GM23338 (cell line): ENCODE results near the gene GDPD5. TPM values are rescaled to one million over a fixed set of nuclear protein-coding genes. Genes with fewer than 3 reads are reported as not detected.

ENCODE experiments used
- ATAC-seq: fragments of 200-7000 bp; cut with Tn5 transposase; 3 replicates; pipeline ENCODE4 v1.9.1; 2020
- DNase-seq: peaks from one replicate; pipeline ENCODE4 v3.0.0-alpha.2; 2015; ENCODE audit warnings: low spot score
- H2AFZ ChIP-seq: fragments of 200-600 bp; sonication (generic); 2 replicates; pipeline ENCODE4 v1.8.0; 2016; ENCODE audit warnings: antibody characterized with exemption, mild to moderate bottlenecking, moderate library complexity
- H3F3A ChIP-seq: fragments of 200-600 bp; sonication (generic); replicated peaks from 2 replicates; pipeline ENCODE4 v1.8.0; 2017; ENCODE audit warnings: antibody characterized with exemption, mixed run types, low read depth
- H3K27ac ChIP-seq: fragments of 200-600 bp; sonication (generic); 2 replicates; pipeline ENCODE4 v1.6.1; 2016; ENCODE audit warnings: low read depth
- H3K27me3 ChIP-seq: fragments of 200-600 bp; sonication (generic); 2 replicates; pipeline ENCODE4 v1.8.0; 2016; ENCODE audit warnings: mild to moderate bottlenecking, mixed run types, moderate library complexity; ENCODE audit not compliant: insufficient read depth
- H3K36me3 ChIP-seq: fragments of 200-600 bp; sonication (generic); 2 replicates; pipeline ENCODE4 v1.8.0; 2016; ENCODE audit warnings: mild to moderate bottlenecking; ENCODE audit not compliant: insufficient read depth
- H3K4me1 ChIP-seq: fragments of 200-600 bp; sonication (generic); 2 replicates; pipeline ENCODE4 v1.8.0; 2016; ENCODE audit warnings: mild to moderate bottlenecking, moderate library complexity; ENCODE audit not compliant: insufficient read depth
- H3K4me2 ChIP-seq: fragments of 200-600 bp; sonication (generic); 2 replicates; pipeline ENCODE4 v1.7.1; 2017; ENCODE audit warnings: mixed run types
- H3K4me3 ChIP-seq: fragments of 200-600 bp; sonication (generic); 2 replicates; pipeline ENCODE4 v1.6.1; 2016; ENCODE audit warnings: mixed run types
- H3K79me2 ChIP-seq: fragments of 200-600 bp; sonication (generic); replicated peaks from 2 replicates; pipeline ENCODE4 v1.8.0; 2017; ENCODE audit warnings: mild to moderate bottlenecking; ENCODE audit not compliant: insufficient read depth
- H3K9me2 ChIP-seq: fragments of 200-600 bp; sonication (generic); 2 replicates; pipeline ENCODE4 v1.8.0; 2017; ENCODE audit not compliant: insufficient read depth
- H4K20me1 ChIP-seq: fragments of 200-600 bp; sonication (generic); replicated peaks from 2 replicates; pipeline ENCODE4 v1.8.0; 2017; ENCODE audit warnings: mild to moderate bottlenecking; ENCODE audit not compliant: insufficient read depth
- H3K27ac Mint-ChIP-seq: 2 replicates; pipeline ENCODE4 v1.8.0; 2020; ENCODE audit warnings: inconsistent platforms, mild to moderate bottlenecking, moderate library complexity, mixed read lengths
- H3K27me3 Mint-ChIP-seq: 3 replicates; pipeline ENCODE4 v1.8.0; 2022; ENCODE audit warnings: low read depth, mild to moderate bottlenecking, moderate library complexity, mixed read lengths, inconsistent platforms; ENCODE audit not compliant: insufficient read depth, poor library complexity
- H3K36me3 Mint-ChIP-seq: 3 replicates; pipeline ENCODE4 v1.8.0; 2021; ENCODE audit warnings: low read depth, mild to moderate bottlenecking, inconsistent platforms, moderate library complexity, mixed read lengths
- H3K4me1 Mint-ChIP-seq: 3 replicates; pipeline ENCODE4 v1.8.0; 2020; ENCODE audit warnings: mild to moderate bottlenecking, inconsistent platforms, mixed read lengths
- H3K4me3 Mint-ChIP-seq: 3 replicates; pipeline ENCODE4 v1.8.0; 2021; ENCODE audit warnings: moderate library complexity, mild to moderate bottlenecking, inconsistent platforms, mixed read lengths
- H3K9me3 Mint-ChIP-seq: 3 replicates; pipeline ENCODE4 v1.8.0; 2020; ENCODE audit warnings: moderate library complexity, mild to moderate bottlenecking, inconsistent platforms, mixed read lengths
- CREB1 ChIP-seq: fragments of 250-450 bp; sonication (Bioruptor Pico); IDR thresholded peaks from 2 replicates; pipeline ENCODE4 v1.5.0; 2020; ENCODE audit warnings: low read depth, mild to moderate bottlenecking, moderate library complexity
- ETS1 ChIP-seq: IDR thresholded peaks from 2 replicates; pipeline ENCODE4 v1.6.1; 2016; ENCODE audit warnings: antibody characterized with exemption
- EZH2 ChIP-seq: fragments of 200-600 bp; sonication (generic); IDR thresholded peaks from one replicate; pipeline ENCODE4 v1.8.0; 2017; ENCODE audit warnings: antibody characterized with exemption, mild to moderate bottlenecking, low read depth; ENCODE audit not compliant: unreplicated experiment
- JUNB ChIP-seq: IDR thresholded peaks from one replicate; pipeline ENCODE4 v1.6.1; 2016; ENCODE audit warnings: antibody characterized with exemption; ENCODE audit not compliant: unreplicated experiment
- NANOG ChIP-seq: IDR thresholded peaks from 2 replicates; pipeline ENCODE4 v1.6.1; 2016; ENCODE audit warnings: antibody characterized with exemption, borderline replicate concordance
- POLR2AphosphoS5 ChIP-seq: IDR thresholded peaks from 2 replicates; pipeline ENCODE4 v1.6.1; 2016; ENCODE audit warnings: antibody characterized with exemption, low read depth
- REST ChIP-seq: IDR thresholded peaks from one replicate; pipeline ENCODE4 v1.6.1; 2018; ENCODE audit warnings: antibody characterized with exemption; ENCODE audit not compliant: unreplicated experiment
- STAT1 ChIP-seq: IDR thresholded peaks from one replicate; pipeline ENCODE4 v1.6.1; 2016; ENCODE audit warnings: antibody characterized with exemption; ENCODE audit not compliant: unreplicated experiment
- ZNF331 ChIP-seq: fragments of 250-450 bp; sonication (Bioruptor Pico); IDR thresholded peaks from 2 replicates; pipeline ENCODE4 v1.5.0; 2020; ENCODE audit warnings: low read depth, mild to moderate bottlenecking, moderate library complexity
- polyA plus RNA-seq: library from polyadenylated mRNA; unstranded; fragments of >200 nt; fragmentation: Nextera tagmentation; extraction: Ambion mirVana; gene quantifications from 2 replicates; pipeline ENCODE4 v1.2.1, GENCODE V29; 2016
- total RNA-seq: library from RNA; depleted of rRNA; stranded (reverse); fragments of >200 nt; shearing (Covaris generic); gene quantifications from 2 replicates; pipeline ENCODE4 v1.2.3, GENCODE V29; 2014

GDPD5 gene
- total and polyA plus RNA-seq, 2 experiments from 2014 or later, result 1.6 to 4.9 TPM

GRCh38 chr11:75481223-75481921, 44.4 kb downstream of the GDPD5 start:
- H3K27me3 Mint-ChIP-seq, result peaks cover 10% of the 10 kb centered on the region
- no peak for TF ChIP-seq ETS1
- no peak for TF ChIP-seq ZNF331 (CRISPR knock-in tag)
- TF ChIP-seq JUNB, result no peak
- TF ChIP-seq REST, result no peak
- no peak for TF ChIP-seq STAT1
- TF ChIP-seq NANOG, result no peak
- TF ChIP-seq CREB1 (CRISPR knock-in tag), result no peak
- TF ChIP-seq POLR2AphosphoS5, result no peak
- no peak for TF ChIP-seq EZH2
- H3K79me2 ChIP-seq, result no peaks in the 10 kb centered on the region
- H3K4me2 ChIP-seq, result no peak overlapping the region
- no peaks in the 10 kb centered on the region for H4K20me1 ChIP-seq
- H3K27me3 ChIP-seq, result no peaks in the 10 kb centered on the region
- H2AFZ ChIP-seq, result no peak overlapping the region
- H3K27ac Mint-ChIP-seq, result no peak overlapping the region; the same call in 1 of the 2 replicates
- ATAC-seq (no peak; the same call in 1 of the 3 replicates), DNase-seq (no peak)
- H3K36me3 ChIP-seq, result no peaks in the 10 kb centered on the region
- H3K4me3 ChIP-seq, result no peak overlapping the region
- H3F3A ChIP-seq, result no peaks in the 10 kb centered on the region
- H3K4me1 ChIP-seq, result no peaks in the 10 kb centered on the region
- no peaks in the 10 kb centered on the region for H3K36me3 Mint-ChIP-seq
- peaks cover 7% of the 10 kb centered on the region; the same call in 1 of the 3 replicates for H3K4me1 Mint-ChIP-seq
- H3K27ac ChIP-seq, result no peak overlapping the region
- H3K9me3 Mint-ChIP-seq, result no peaks in the 10 kb centered on the region
- H3K9me2 ChIP-seq, result no peaks in the 10 kb centered on the region
- no peak overlapping the region for H3K4me3 Mint-ChIP-seq
